ENCODE measurements around the gene TMEM260.

- no peak for TF ChIP-seq CTCF (conservative IDR thresholded peaks at IDR 0.05 in 1 of 2, IDR thresholded peaks at IDR 0.05 in 1 of 2; ENCODE audit: extremely low read depth in 1 of 2, insufficient read depth in 1 of 2, low read depth in 1 of 2, low read length in 2 of 2)
- TF ChIP-seq EZH2 (IDR thresholded peaks at IDR 0.05; ENCODE audit: borderline replicate concordance, low read length), result no peak
Measured at GRCh38 chr14:56647493-56647892, 67.9 kb downstream of the TMEM260 start.
